GM23338 (cell line): Measurements from ENCODE around the gene MRPS5.

Experiments
- CREB1 ChIP-seq: fragments of 250-450 bp; sonication (Bioruptor Pico); IDR thresholded peaks from 2 replicates; pipeline ENCODE4 v1.5.0; 2020; ENCODE audit warnings: low read depth, mild to moderate bottlenecking, moderate library complexity
- EZH2 ChIP-seq: fragments of 200-600 bp; sonication (generic); IDR thresholded peaks from one replicate; pipeline ENCODE4 v1.8.0; 2017; ENCODE audit warnings: antibody characterized with exemption, mild to moderate bottlenecking, low read depth; ENCODE audit not compliant: unreplicated experiment
- EZH2phosphoT487 ChIP-seq: fragments of 200-600 bp; sonication (generic); IDR thresholded peaks from one replicate; pipeline ENCODE4 v1.8.1; 2018; ENCODE audit warnings: antibody characterized with exemption; ENCODE audit not compliant: unreplicated experiment
- NANOG ChIP-seq: IDR thresholded peaks from 2 replicates; pipeline ENCODE4 v1.6.1; 2016; ENCODE audit warnings: antibody characterized with exemption, borderline replicate concordance
- POLR2AphosphoS5 ChIP-seq: IDR thresholded peaks from 2 replicates; pipeline ENCODE4 v1.6.1; 2016; ENCODE audit warnings: antibody characterized with exemption, low read depth
- STAT1 ChIP-seq: IDR thresholded peaks from one replicate; pipeline ENCODE4 v1.6.1; 2016; ENCODE audit warnings: antibody characterized with exemption; ENCODE audit not compliant: unreplicated experiment
- TF ChIP-seq, protein P1 (sequence below), 2 experiments: fragments of 200-600 bp in 1 of 2; sonication (generic) in 1 of 2; conservative IDR thresholded peaks; 2 replicates each; pipeline versions ENCODE4 v1.5.1 to v1.6.1; 2016 to 2017; ENCODE audit warnings: antibody characterized with exemption in 2 of 2, low read depth in 2 of 2, mild to moderate bottlenecking in 2 of 2, moderate library complexity in 1 of 2
- TF ChIP-seq, protein P2 (sequence below): IDR thresholded peaks from one replicate; pipeline ENCODE4 v1.6.1; 2018; ENCODE audit warnings: antibody characterized with exemption; ENCODE audit not compliant: unreplicated experiment
- TF ChIP-seq, protein P3 (sequence below): IDR thresholded peaks from 2 replicates; pipeline ENCODE4 v1.6.1; 2016; ENCODE audit warnings: antibody characterized with exemption
- TF ChIP-seq, protein P4 (sequence below): fragments of 250-450 bp; sonication (Bioruptor Pico); IDR thresholded peaks from 2 replicates; pipeline ENCODE4 v1.5.0; 2020; ENCODE audit warnings: mild to moderate bottlenecking, moderate library complexity

DNA sequence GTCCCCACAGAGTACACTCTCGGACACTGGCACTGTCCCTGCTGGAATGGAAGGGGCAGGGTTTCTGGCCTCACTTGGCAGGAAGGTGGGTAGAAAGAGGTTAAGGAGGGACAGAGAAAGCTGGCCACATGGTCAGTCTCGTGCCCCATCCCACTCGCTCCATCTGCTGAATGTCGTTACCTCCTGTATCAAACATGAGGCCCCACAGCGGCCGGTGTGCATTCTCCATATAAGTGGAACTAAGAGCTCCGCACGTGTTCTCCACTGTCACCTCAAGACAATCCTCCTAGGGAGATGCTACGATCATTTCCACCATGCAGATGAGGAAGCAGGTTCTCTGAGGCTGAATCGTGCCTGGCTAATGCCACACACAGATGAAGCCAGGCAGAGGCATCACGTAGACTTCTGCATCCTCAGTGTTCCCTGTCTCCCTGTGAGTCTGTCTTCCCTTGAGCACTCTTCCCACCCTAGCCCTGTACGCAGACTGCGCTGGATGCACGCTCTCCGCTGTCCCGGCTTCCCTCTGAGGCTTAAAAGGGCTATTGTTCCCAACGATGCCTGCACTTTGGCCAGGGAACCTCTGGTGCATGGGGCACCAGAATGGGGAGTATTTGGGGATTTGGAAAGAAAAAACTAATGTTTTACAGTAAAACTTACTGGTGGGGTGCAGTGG, 61.0 kb downstream of the MRPS5 start:
- TF ChIP-seq, protein P1, sequence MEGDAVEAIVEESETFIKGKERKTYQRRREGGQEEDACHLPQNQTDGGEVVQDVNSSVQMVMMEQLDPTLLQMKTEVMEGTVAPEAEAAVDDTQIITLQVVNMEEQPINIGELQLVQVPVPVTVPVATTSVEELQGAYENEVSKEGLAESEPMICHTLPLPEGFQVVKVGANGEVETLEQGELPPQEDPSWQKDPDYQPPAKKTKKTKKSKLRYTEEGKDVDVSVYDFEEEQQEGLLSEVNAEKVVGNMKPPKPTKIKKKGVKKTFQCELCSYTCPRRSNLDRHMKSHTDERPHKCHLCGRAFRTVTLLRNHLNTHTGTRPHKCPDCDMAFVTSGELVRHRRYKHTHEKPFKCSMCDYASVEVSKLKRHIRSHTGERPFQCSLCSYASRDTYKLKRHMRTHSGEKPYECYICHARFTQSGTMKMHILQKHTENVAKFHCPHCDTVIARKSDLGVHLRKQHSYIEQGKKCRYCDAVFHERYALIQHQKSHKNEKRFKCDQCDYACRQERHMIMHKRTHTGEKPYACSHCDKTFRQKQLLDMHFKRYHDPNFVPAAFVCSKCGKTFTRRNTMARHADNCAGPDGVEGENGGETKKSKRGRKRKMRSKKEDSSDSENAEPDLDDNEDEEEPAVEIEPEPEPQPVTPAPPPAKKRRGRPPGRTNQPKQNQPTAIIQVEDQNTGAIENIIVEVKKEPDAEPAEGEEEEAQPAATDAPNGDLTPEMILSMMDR (conservative IDR thresholded peaks at IDR 0.05; ENCODE audit: low read depth in 2 of 2) = no peak
- TF ChIP-seq POLR2AphosphoS5 (no peak), EZH2 (no peak), CREB1 (no peak), NANOG (no peak), EZH2phosphoT487 (no peak), STAT1 (no peak)
- TF ChIP-seq, protein P2, sequence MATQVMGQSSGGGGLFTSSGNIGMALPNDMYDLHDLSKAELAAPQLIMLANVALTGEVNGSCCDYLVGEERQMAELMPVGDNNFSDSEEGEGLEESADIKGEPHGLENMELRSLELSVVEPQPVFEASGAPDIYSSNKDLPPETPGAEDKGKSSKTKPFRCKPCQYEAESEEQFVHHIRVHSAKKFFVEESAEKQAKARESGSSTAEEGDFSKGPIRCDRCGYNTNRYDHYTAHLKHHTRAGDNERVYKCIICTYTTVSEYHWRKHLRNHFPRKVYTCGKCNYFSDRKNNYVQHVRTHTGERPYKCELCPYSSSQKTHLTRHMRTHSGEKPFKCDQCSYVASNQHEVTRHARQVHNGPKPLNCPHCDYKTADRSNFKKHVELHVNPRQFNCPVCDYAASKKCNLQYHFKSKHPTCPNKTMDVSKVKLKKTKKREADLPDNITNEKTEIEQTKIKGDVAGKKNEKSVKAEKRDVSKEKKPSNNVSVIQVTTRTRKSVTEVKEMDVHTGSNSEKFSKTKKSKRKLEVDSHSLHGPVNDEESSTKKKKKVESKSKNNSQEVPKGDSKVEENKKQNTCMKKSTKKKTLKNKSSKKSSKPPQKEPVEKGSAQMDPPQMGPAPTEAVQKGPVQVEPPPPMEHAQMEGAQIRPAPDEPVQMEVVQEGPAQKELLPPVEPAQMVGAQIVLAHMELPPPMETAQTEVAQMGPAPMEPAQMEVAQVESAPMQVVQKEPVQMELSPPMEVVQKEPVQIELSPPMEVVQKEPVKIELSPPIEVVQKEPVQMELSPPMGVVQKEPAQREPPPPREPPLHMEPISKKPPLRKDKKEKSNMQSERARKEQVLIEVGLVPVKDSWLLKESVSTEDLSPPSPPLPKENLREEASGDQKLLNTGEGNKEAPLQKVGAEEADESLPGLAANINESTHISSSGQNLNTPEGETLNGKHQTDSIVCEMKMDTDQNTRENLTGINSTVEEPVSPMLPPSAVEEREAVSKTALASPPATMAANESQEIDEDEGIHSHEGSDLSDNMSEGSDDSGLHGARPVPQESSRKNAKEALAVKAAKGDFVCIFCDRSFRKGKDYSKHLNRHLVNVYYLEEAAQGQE = no peak
- TF ChIP-seq, protein P3, sequence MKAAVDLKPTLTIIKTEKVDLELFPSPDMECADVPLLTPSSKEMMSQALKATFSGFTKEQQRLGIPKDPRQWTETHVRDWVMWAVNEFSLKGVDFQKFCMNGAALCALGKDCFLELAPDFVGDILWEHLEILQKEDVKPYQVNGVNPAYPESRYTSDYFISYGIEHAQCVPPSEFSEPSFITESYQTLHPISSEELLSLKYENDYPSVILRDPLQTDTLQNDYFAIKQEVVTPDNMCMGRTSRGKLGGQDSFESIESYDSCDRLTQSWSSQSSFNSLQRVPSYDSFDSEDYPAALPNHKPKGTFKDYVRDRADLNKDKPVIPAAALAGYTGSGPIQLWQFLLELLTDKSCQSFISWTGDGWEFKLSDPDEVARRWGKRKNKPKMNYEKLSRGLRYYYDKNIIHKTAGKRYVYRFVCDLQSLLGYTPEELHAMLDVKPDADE = no peak
- TF ChIP-seq, protein P4, sequence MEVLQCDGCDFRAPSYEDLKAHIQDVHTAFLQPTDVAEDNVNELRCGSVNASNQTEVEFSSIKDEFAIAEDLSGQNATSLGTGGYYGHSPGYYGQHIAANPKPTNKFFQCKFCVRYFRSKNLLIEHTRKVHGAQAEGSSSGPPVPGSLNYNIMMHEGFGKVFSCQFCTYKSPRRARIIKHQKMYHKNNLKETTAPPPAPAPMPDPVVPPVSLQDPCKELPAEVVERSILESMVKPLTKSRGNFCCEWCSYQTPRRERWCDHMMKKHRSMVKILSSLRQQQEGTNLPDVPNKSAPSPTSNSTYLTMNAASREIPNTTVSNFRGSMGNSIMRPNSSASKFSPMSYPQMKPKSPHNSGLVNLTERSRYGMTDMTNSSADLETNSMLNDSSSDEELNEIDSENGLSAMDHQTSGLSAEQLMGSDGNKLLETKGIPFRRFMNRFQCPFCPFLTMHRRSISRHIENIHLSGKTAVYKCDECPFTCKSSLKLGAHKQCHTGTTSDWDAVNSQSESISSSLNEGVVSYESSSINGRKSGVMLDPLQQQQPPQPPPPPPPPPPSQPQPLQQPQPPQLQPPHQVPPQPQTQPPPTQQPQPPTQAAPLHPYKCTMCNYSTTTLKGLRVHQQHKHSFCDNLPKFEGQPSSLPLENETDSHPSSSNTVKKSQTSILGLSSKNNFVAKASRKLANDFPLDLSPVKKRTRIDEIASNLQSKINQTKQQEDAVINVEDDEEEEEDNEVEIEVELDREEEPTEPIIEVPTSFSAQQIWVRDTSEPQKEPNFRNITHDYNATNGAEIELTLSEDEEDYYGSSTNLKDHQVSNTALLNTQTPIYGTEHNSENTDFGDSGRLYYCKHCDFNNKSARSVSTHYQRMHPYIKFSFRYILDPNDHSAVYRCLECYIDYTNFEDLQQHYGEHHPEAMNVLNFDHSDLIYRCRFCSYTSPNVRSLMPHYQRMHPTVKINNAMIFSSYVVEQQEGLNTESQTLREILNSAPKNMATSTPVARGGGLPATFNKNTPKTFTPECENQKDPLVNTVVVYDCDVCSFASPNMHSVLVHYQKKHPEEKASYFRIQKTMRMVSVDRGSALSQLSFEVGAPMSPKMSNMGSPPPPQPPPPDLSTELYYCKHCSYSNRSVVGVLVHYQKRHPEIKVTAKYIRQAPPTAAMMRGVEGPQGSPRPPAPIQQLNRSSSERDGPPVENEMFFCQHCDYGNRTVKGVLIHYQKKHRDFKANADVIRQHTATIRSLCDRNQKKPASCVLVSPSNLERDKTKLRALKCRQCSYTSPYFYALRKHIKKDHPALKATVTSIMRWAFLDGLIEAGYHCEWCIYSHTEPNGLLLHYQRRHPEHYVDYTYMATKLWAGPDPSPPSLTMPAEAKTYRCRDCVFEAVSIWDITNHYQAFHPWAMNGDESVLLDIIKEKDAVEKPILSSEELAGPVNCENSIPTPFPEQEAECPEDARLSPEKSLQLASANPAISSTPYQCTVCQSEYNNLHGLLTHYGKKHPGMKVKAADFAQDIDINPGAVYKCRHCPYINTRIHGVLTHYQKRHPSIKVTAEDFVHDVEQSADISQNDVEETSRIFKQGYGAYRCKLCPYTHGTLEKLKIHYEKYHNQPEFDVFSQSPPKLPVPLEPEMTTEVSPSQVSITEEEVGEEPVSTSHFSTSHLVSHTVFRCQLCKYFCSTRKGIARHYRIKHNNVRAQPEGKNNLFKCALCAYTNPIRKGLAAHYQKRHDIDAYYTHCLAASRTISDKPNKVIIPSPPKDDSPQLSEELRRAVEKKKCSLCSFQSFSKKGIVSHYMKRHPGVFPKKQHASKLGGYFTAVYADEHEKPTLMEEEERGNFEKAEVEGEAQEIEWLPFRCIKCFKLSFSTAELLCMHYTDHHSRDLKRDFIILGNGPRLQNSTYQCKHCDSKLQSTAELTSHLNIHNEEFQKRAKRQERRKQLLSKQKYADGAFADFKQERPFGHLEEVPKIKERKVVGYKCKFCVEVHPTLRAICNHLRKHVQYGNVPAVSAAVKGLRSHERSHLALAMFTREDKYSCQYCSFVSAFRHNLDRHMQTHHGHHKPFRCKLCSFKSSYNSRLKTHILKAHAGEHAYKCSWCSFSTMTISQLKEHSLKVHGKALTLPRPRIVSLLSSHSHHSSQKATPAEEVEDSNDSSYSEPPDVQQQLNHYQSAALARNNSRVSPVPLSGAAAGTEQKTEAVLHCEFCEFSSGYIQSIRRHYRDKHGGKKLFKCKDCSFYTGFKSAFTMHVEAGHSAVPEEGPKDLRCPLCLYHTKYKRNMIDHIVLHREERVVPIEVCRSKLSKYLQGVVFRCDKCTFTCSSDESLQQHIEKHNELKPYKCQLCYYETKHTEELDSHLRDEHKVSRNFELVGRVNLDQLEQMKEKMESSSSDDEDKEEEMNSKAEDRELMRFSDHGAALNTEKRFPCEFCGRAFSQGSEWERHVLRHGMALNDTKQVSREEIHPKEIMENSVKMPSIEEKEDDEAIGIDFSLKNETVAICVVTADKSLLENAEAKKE (CRISPR knock-in tag) = no peak
